SK-N-DZ (cell line): ENCODE results near the gene LCE1F.

Experiments
- DNase-seq: peaks from one replicate; pipeline ENCODE4 v3.0.0-alpha.2; 2015; ENCODE audit warnings: low spot score

Gene LCE1F

DNA sequence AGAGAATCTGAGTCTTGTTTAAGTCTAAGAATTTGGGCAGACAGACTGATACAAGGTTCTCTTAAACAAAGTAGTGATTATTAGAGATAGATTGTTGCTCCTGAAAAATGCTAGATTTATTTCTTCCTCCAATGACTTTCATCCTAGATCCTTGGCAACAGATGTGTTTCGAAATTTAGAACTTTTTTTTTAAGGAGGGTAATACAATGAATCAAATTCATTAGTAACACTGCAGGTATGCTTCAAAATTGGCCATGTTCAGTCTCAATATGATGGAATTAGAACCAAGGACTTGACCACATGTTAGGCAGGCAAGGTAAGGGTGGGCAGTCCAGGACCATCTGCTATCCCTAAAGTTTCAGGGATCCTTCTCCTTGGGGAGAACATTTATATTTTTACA is 4.5 kb upstream of the LCE1F start:
- DNase-seq = no peak

DNA sequence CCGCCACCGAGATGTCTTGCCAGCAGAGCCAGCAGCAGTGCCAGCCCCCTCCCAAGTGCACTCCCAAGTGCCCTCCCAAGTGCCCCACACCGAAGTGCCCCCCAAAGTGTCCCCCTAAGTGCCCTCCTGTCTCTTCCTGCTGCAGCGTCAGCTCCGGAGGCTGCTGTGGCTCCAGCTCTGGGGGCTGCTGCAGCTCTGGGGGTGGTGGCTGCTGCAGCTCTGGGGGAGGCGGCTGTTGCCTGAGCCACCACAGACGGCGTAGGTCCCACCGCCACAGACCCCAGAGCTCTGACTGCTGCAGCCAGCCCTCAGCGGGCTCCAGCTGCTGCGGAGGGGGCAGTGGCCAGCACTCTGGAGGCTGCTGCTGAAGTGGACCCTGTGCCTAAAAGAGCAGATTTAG is 1.4 kb downstream of the LCE1F start:
- no peak for DNase-seq

- peak; percentile 33 for DNase-seq
Measured at GRCh38 chr1:152777510-152778137, 2.7 kb downstream of the LCE1F start.

- DNase-seq = no peak
Measured at GRCh38 chr1:152783095-152783494, 8.2 kb downstream of the LCE1F start.

- no peak for DNase-seq
Measured at GRCh38 chr1:152786077-152786476, 11.1 kb downstream of the LCE1F start, which contains the start of gene LCE1E. TSS of gene LCE1E (plus strand) at chr1:152786257. CDS start at chr1:152787300, 1,043 bp downstream.

- DNase-seq = no peak
Measured at GRCh38 chr1:152795686-152796085, 20.7 kb downstream of the LCE1F start.

GRCh38 chr1:152796421-152796820 is 21.5 kb downstream of the LCE1F start, which contains the start of gene LCE1D:
TSS of gene LCE1D (plus strand) at chr1:152796721. CDS start at chr1:152797795, 1,074 bp downstream.
- DNase-seq = no peak

GRCh38 chr1:152801333-152801732 is 26.4 kb downstream of the LCE1F start:
- no peak for DNase-seq

GRCh38 chr1:152806576-152806975 is 31.6 kb downstream of the LCE1F start, which contains the start of gene LCE1C:
TSS of gene LCE1C (minus strand) at chr1:152806651. CDS start at chr1:152805478, 1,173 bp downstream.
- DNase-seq = no peak

- no peak for DNase-seq
Measured at GRCh38 chr1:152811050-152811449, 36.1 kb downstream of the LCE1F start.

GRCh38 chr1:152811671-152812070 is 36.7 kb downstream of the LCE1F start, which contains the start of gene LCE1B:
TSS of gene LCE1B (plus strand) at chr1:152811971. CDS start at chr1:152812447, 476 bp downstream.
- no peak for DNase-seq

DNA sequence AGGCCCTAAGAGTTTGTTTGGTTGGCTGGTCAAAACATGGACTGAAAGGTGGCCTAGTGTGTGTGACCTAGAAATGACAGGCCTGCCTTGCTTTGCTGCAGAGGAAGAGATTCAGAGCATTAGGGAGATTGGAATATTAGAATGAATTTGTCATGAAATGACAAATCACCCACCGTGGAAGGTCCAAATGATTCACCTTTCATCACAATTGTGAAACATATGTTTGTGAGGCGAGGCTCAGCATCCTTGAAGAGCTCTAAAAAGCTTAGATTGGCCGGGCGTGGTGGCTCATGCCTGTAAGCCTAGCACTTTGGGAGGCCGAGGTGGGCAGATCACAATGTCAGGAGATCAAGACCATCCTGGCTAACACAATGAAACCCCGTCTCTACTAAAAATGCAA is 42.4 kb downstream of the LCE1F start:
- no peak for DNase-seq

GRCh38 chr1:152823294-152823693 is 48.4 kb downstream of the LCE1F start:
- no peak for DNase-seq

- DNase-seq = no peak
Measured at GRCh38 chr1:152824964-152825363, 50.0 kb downstream of the LCE1F start.
